ENCODE measurements around the gene MRNIP. TPM values are rescaled to one million over a fixed set of nuclear protein-coding genes. Genes with fewer than 3 reads are reported as not detected.

The MRNIP gene
- total and polyA plus RNA-seq, 4 donors = 22.9 to 103 (median 35.4) TPM

DNA sequence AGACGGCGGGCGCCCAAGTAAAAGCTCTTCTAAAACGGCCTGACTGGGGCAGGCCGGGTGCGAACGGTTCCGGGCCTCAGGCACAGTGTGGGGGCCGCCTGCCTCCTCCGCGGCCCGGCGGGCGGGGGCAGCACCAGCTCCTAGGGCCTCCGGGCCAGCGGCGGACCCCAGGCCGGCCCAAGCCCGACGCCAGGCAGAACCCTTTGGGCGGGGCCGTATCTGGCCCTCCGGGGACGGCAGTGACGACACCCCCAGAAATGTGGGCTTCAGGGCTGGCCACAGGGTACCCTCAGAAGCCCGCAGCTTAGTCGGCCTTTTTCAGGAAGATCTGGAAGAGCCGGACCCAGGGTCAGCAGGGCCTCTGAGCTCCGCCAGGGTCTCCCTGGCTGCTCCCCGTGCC is 60.9 kb downstream of the MRNIP start:
- Histone ChIP-seq H3K27me3 (ENCODE audit: control insufficient read depth in 1 of 2, insufficient read depth in 2 of 2, low read length in 1 of 2) (no peaks in the 10 kb centered on the region), H3K36me3 (ENCODE audit: control insufficient read depth in 1 of 2, insufficient read depth in 2 of 2, low read length in 1 of 2) (peaks cover 0 to 7% of the 10 kb centered on the region in 2 donors), H3K4me3 (ENCODE audit: low read length in 2 of 2) (no peak overlapping the region), H3K27ac (ENCODE audit: low read depth in 1 of 2, low read length in 2 of 2) (no peak overlapping the region), H3K4me1 (ENCODE audit: control insufficient read depth in 1 of 2, insufficient read depth in 2 of 2, low read length in 2 of 2) (no peaks in the 10 kb centered on the region), H3K9me3 (ENCODE audit: control insufficient read depth, low read length) (no peaks in the 10 kb centered on the region)
- no peak for ATAC-seq (ENCODE audit: low FRiP score)
- intact Hi-C loops (cut with DNase I) = loop anchor here (5.0 to 10.0 kb wide), 3 partner anchors 35 to 123 kb away; no protein-coding TSS in a partner anchor
- 95 to 96% methylated on average over 30 of the region's 30 CpGs for WGBS, 2 donors
- no peak for DNase-seq

DNA sequence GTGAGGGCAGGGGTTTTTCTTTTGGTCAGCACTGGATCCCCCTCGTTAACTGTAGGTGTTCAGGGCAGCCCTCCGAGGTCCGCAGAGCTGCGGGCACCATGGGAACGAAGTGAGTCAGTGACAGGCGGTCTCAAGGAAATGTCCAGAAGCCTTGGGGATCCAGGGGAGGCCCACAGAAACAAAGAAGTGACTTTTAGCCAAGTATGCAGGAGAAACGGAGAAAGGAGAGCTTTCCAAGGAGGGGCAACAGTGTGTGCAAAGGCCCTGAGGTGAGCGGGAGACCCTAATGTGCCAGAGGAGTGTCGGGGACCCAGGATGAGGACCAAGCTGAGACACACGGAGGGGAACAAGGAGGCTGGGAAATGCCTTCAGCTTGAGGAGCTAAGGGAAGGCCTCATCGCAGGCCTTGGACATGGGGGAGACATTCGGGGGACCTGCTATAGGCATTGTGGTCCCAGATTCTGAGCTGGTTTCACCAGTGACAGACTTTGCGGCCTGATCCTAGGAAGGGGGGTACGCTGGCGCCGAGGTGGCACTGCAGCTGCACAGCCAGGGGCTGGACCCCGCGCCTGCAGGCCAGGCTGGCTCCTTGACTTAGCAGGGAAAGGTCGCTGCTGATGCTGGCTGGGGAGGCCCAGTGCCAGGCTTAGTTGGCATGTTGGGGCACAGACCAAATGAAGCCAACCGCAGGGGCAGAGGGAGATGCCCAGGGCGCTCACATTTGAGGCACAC is 61.6 kb downstream of the MRNIP start:
- Histone ChIP-seq H3K4me1 (ENCODE audit: control insufficient read depth in 1 of 2, insufficient read depth in 2 of 2, low read length in 2 of 2) (no peaks in the 10 kb centered on the region), H3K4me3 (ENCODE audit: low read length in 2 of 2) (no peak overlapping the region), H3K9me3 (ENCODE audit: control insufficient read depth, low read length) (no peaks in the 10 kb centered on the region), H3K36me3 (ENCODE audit: control insufficient read depth in 1 of 2, insufficient read depth in 2 of 2, low read length in 1 of 2) (peaks cover 0 to 7% of the 10 kb centered on the region in 2 donors), H3K27me3 (ENCODE audit: control insufficient read depth in 1 of 2, insufficient read depth in 2 of 2, low read length in 1 of 2) (no peaks in the 10 kb centered on the region), H3K27ac (ENCODE audit: low read depth in 1 of 2, low read length in 2 of 2) (peak overlapping the region in 1 of 2 donors; percentile 2)
- intact Hi-C loops (cut with DNase I) = loop anchor here (1.0 to 10.0 kb wide), 4 partner anchors 34 to 122 kb away; no protein-coding TSS in a partner anchor
- DNase-seq = no peak
- no peak for ATAC-seq (ENCODE audit: low FRiP score)
- 86 to 89% methylated on average over 21 of the region's 21 CpGs for WGBS, 2 donors

DNA sequence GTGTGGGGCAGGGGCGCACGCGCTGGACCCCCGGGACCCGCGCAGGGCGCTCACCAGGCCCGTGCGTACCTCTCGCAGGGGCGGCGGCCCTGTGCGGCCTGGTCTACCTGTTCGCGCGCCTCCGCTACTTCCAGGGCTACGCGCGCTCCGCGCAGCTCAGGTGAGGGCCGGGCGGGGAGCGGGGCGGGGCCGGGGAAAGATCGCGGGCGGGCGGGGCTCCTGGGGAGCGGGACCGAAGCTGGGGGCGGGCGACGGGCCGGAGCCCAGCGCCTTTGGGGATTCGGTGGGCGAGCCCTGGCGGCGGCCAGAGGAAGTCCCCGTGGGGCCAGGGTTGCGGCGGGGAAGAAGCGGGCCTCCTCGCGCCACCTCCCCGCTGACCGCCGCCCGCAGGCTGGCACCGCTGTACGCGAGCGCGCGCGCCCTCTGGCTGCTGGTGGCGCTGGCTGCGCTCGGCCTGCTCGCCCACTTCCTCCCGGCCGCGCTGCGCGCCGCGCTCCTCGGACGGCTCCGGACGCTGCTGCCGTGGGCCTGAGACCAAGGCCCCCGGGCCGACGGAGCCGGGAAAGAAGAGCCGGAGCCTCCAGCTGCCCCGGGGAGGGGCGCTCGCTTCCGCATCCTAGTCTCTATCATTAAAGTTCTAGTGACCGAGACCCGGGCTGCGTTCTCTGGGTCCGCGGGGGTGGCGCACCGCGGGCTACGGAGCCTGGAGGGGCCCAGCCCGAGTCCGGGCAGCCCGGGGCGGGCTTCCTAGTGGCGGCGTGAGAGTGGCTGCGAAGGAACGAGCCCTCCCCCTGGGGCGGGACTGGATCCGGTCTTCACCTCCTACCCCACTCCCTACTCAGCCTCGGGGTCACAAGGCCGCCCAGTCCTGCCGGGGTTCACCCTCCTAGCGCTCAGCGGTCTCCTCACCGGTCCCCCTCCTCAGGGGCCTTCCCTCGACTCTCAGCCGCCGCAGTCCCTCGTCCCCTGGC is 62.5 kb downstream of the MRNIP start:
- no peaks in the 10 kb centered on the region for H3K9me3 ChIP-seq (ENCODE audit: control insufficient read depth, low read length)
- intact Hi-C loops (cut with DNase I) = loop anchor here (1.0 to 10.0 kb wide), 4 partner anchors 33 to 121 kb away; no protein-coding TSS in a partner anchor
- H3K36me3 ChIP-seq (ENCODE audit: control insufficient read depth in 1 of 2, insufficient read depth in 2 of 2, low read length in 1 of 2) = peaks cover 0 to 5% of the 10 kb centered on the region in 2 donors
- DNase-seq (peak; percentile 88 to 94), ATAC-seq (ENCODE audit: low FRiP score) (peak; percentile 85)
- H3K27me3 ChIP-seq (ENCODE audit: control insufficient read depth in 1 of 2, insufficient read depth in 2 of 2, low read length in 1 of 2) = no peaks in the 10 kb centered on the region
- WGBS, 2 donors = 3 to 6% methylated on average over 57 to 113 of the region's 113 CpGs
- H3K4me1 ChIP-seq (ENCODE audit: control insufficient read depth in 1 of 2, insufficient read depth in 2 of 2, low read length in 2 of 2) = no peaks in the 10 kb centered on the region
- peak overlapping the region; percentile 36 to 59 for H3K4me3 ChIP-seq (ENCODE audit: low read length in 2 of 2)
- peak overlapping the region in 1 of 2 donors; percentile 15 for H3K27ac ChIP-seq (ENCODE audit: low read depth in 1 of 2, low read length in 2 of 2)

DNA sequence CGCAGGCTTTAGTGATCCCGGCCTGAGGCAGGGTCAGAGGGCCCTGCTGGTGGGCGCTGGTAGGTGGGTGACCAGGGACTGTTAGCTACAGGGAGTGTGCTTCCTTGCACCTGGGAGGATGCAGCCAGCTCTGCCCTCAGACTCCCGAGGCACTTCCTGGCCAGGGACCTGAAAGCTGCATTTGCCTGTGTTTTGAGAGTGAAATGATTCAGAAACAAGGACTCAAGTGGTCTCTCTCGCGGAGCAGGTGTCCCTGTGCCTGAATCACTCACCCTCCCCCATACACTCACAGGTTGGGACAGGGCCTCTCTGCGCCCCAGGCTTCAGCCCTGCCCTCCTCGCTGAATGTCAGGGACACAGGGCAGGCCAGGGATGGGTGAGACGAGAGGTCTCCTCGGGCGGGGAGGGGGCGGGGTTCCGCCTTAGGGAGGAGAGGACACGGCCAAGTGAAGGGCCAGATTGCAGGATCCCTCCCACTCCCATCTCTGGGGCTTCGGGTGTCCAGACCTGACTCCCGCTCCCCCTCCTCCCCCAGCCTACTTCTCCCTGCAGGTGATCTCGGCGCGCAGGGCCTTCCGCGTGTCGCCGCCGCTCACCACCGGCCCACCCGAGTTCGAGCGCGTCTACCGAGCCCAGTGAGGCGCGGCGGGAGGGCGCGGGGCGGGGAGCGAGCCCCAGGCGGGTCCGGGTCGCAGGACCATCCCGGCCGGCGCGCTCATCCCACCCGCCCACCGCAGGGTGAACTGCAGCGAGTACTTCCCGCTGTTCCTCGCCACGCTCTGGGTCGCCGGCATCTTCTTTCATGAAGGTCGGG is 63.4 kb downstream of the MRNIP start:
- 13 to 29% methylated on average over 21 to 53 of the region's 53 CpGs for WGBS, 2 donors
- intact Hi-C loops (cut with DNase I) = loop anchor here (5.0 to 10.0 kb wide), 3 partner anchors 33 to 120 kb away; no protein-coding TSS in a partner anchor
- H3K4me1 ChIP-seq (ENCODE audit: control insufficient read depth in 1 of 2, insufficient read depth in 2 of 2, low read length in 2 of 2) = no peaks in the 10 kb centered on the region

DNA sequence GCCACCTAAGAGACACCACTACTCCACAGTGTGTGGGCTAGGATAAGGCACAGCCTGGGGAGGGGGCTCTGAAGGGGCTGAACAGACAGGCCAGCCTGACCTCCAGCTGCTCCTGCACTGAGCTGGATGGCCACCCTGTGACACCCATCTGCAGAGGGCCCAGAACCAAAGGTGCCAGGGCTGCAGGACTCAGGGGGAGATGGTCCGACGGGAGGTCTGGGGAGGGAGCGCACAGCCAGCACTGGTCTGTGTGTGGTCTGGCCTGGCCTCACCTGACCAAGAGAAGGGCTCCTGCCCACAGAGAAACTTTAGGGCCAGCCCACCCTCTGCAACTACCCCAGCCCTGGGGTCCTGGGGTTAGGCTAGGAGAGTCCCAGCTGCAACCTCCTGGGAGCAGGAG is 64.0 kb downstream of the MRNIP start:
- Histone ChIP-seq H3K4me3 (ENCODE audit: low read length in 2 of 2) (no peak overlapping the region), H3K9me3 (ENCODE audit: control insufficient read depth, low read length) (no peaks in the 10 kb centered on the region), H3K27me3 (ENCODE audit: control insufficient read depth in 1 of 2, insufficient read depth in 2 of 2, low read length in 1 of 2) (no peaks in the 10 kb centered on the region), H3K36me3 (ENCODE audit: control insufficient read depth in 1 of 2, insufficient read depth in 2 of 2, low read length in 1 of 2) (peaks cover 0 to 3% of the 10 kb centered on the region in 2 donors), H3K4me1 (ENCODE audit: control insufficient read depth in 1 of 2, insufficient read depth in 2 of 2, low read length in 2 of 2) (no peaks in the 10 kb centered on the region), H3K27ac (ENCODE audit: low read depth in 1 of 2, low read length in 2 of 2) (no peak overlapping the region)
- DNase-seq (no peak), ATAC-seq (ENCODE audit: low FRiP score) (no peak)
- intact Hi-C loops (cut with DNase I) = loop anchor here in 1 of 2 donors (10.0 kb wide), 2 partner anchors 70 to 120 kb away; no protein-coding TSS in a partner anchor
- 96% methylated on average over 3 of the region's 3 CpGs for WGBS, 2 donors

More for the DNA sequence above, 63.4 kb downstream of the MRNIP start:
- H3K4me3 ChIP-seq (ENCODE audit: low read length in 2 of 2) = peak overlapping the region; percentile 36 to 59
- ATAC-seq (ENCODE audit: low FRiP score) (no peak), DNase-seq (peak in 1 of 2 donors; percentile 55)
- H3K27me3 ChIP-seq (ENCODE audit: control insufficient read depth in 1 of 2, insufficient read depth in 2 of 2, low read length in 1 of 2) = no peaks in the 10 kb centered on the region
- H3K9me3 ChIP-seq (ENCODE audit: control insufficient read depth, low read length) = no peaks in the 10 kb centered on the region
- no peak overlapping the region for H3K27ac ChIP-seq (ENCODE audit: low read depth in 1 of 2, low read length in 2 of 2)
- peaks cover 0 to 5% of the 10 kb centered on the region in 2 donors for H3K36me3 ChIP-seq (ENCODE audit: control insufficient read depth in 1 of 2, insufficient read depth in 2 of 2, low read length in 1 of 2)

DNA sequence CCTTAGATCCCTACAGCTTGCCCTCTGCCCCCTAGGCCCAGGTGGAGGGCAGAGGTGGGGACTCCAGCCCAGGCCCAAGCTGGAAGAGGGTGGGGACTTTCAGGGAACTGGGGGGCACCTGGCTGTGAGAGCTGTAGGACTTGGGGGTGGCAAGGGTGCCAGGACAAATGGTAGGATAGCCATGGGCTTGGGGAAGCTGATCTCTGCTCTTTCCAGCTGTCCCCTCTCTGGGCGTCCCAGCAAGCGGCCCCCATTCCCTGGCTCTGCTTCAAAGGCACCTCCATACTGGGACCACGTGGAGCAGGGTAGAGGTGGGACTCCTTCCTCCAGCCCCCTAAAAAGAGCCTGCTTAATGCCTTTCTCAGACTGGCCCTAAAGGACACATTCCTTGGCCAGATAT is 64.4 kb downstream of the MRNIP start:
- H3K27me3 ChIP-seq (ENCODE audit: control insufficient read depth in 1 of 2, insufficient read depth in 2 of 2, low read length in 1 of 2) = no peaks in the 10 kb centered on the region
- H3K4me1 ChIP-seq (ENCODE audit: control insufficient read depth in 1 of 2, insufficient read depth in 2 of 2, low read length in 2 of 2) = no peaks in the 10 kb centered on the region
- no peak for ATAC-seq (ENCODE audit: low FRiP score)
- intact Hi-C loops (cut with DNase I) = loop anchor here in 1 of 2 donors (10.0 kb wide), 2 partner anchors 69 to 119 kb away; no protein-coding TSS in a partner anchor
- no peaks in the 10 kb centered on the region for H3K9me3 ChIP-seq (ENCODE audit: control insufficient read depth, low read length)
- no peak overlapping the region for H3K4me3 ChIP-seq (ENCODE audit: low read length in 2 of 2)
- H3K36me3 ChIP-seq (ENCODE audit: control insufficient read depth in 1 of 2, insufficient read depth in 2 of 2, low read length in 1 of 2) = peaks cover 0 to 2% of the 10 kb centered on the region in 2 donors
- WGBS, 2 donors = 82 to 90% methylated on average over 3 of the region's 3 CpGs
- H3K27ac ChIP-seq (ENCODE audit: low read depth in 1 of 2, low read length in 2 of 2) = no peak overlapping the region
- no peak for DNase-seq

DNA sequence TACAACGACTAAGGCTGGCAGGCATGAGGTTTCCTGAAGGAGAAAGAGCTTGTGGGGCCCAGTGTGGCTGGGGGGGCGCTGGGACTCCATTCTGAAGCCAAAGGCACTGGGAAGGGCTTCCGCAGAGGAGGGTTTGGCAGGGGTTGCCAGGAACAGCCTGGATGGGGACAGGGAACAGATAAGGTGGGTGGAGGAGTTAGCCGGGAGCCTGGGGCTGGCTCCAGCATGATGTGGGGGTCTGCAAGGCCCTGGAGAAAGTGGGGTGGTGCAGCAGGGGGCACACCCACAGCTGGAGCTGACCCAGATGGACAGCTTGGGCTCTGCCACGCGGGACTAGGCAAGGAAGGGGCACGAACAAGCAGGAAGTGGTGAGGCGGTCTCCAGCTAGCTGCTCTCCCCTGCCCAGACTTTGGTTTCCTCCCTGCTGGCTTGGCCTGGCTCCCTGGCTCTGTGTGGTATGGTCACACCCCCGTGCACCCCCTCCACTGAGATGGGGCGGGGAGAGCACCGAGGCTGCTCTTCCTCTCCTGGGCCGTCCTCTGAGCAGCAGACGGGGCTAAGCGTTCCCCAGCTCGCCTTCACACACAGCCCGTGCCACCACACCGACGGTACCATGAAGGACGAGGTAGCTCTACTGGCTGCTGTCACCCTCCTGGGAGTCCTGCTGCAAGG is 65.0 kb downstream of the MRNIP start, which contains the start of gene LTC4S:
Gene LTC4S (plus strand): TSS at position 519 of the 672 bp plus-strand sequence. CDS start 95 bp downstream, at position 614.
- ATAC-seq (ENCODE audit: low FRiP score) (peak; percentile 75), DNase-seq (peak; percentile 91 to 95)
- Histone ChIP-seq H3K4me1 (ENCODE audit: control insufficient read depth in 1 of 2, insufficient read depth in 2 of 2, low read length in 2 of 2) (no peaks in the 10 kb centered on the region), H3K27me3 (ENCODE audit: control insufficient read depth in 1 of 2, insufficient read depth in 2 of 2, low read length in 1 of 2) (no peaks in the 10 kb centered on the region), H3K4me3 (ENCODE audit: low read length in 2 of 2) (no peak within 1 kb of the TSS), H3K9me3 (ENCODE audit: control insufficient read depth, low read length) (no peaks in the 10 kb centered on the region), H3K27ac (ENCODE audit: low read depth in 1 of 2, low read length in 2 of 2) (no peak within 1 kb of the TSS), H3K36me3 (ENCODE audit: control insufficient read depth in 1 of 2, insufficient read depth in 2 of 2, low read length in 1 of 2) (no peaks in the 10 kb centered on the region)
- whole genome bisulfite sequencing, 2 donors = 4 to 5% methylated on average over 19 of the region's 19 CpGs
- intact Hi-C loops (cut with DNase I) = loop anchor here in 1 of 2 donors (10.0 kb wide), 2 partner anchors 69 to 119 kb away; no protein-coding TSS in a partner anchor
